ENCODE measurements around the gene CEP57L1. TPM values are rescaled to one million over a fixed set of nuclear protein-coding genes. Genes with fewer than 3 reads are reported as not detected.
A peak's percentile ranks its signal among the peaks of the same experiment; 100 is the strongest.
"Not testable (repeated sequence)": the region's sequence is repeated elsewhere in the genome, so short reads cannot be mapped to it uniquely, and the experiment has no call there.

CEP57L1 gene
- total RNA-seq, 1 experiment from 2014 or later = 28.2 TPM

- Histone ChIP-seq H3K27me3 (ENCODE audit: low read length) (no peaks in the 10 kb centered on the region), H3K36me3 (ENCODE audit: insufficient read depth, low read length) (no peaks in the 10 kb centered on the region), H3K27ac (ENCODE audit: low read length) (no peak overlapping the region), H3K4me2 (ENCODE audit: low read depth, low read length, poor library complexity, severe bottlenecking) (no peak overlapping the region), H3K4me3 (ENCODE audit: low read length) (no peak overlapping the region), H3K9ac (ENCODE audit: low read length) (no peak overlapping the region), H4K20me1 (ENCODE audit: insufficient read depth, low read depth, low read length) (no peaks in the 10 kb centered on the region), H3K9me2 (replicated peaks; ENCODE audit: insufficient read depth, low read length) (no peaks in the 10 kb centered on the region), H3K9me3 (ENCODE audit: low read length) (no peaks in the 10 kb centered on the region), H3K4me1 (ENCODE audit: low read length) (peaks cover 22% of the 10 kb centered on the region), H3K79me2 (ENCODE audit: low read length) (no peaks in the 10 kb centered on the region), H2AFZ (ENCODE audit: low read length) (no peak overlapping the region)
- peak; percentile 79 for DNase-seq
Observed at GRCh38 chr6:109187399-109188114, 92.2 kb downstream of the CEP57L1 start.

DNA sequence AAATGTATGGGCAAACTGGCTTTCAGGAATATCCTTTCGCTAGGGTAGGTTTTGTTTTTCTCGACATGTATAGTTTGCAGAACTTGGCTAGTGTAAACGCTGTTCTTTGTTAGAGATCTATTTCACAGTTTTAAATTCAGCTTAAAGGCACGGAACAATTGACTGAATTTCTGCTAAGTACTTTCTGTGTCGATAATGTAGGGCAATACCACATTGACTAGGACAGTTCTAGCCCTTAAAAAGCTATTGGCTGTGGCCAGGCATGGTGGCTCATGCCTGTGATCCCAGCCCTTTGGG is 92.8 kb downstream of the CEP57L1 start:
- Histone ChIP-seq H4K20me1 (ENCODE audit: insufficient read depth, low read depth, low read length) (no peaks in the 10 kb centered on the region), H2AFZ (ENCODE audit: low read length) (no peak overlapping the region), H3K27me3 (ENCODE audit: low read length) (no peaks in the 10 kb centered on the region), H3K27ac (ENCODE audit: low read length) (no peak overlapping the region), H3K4me3 (ENCODE audit: low read length) (no peak overlapping the region), H3K36me3 (ENCODE audit: insufficient read depth, low read length) (no peaks in the 10 kb centered on the region), H3K79me2 (ENCODE audit: low read length) (no peaks in the 10 kb centered on the region), H3K9me3 (ENCODE audit: low read length) (no peaks in the 10 kb centered on the region), H3K9ac (ENCODE audit: low read length) (no peak overlapping the region), H3K4me2 (ENCODE audit: low read depth, low read length, poor library complexity, severe bottlenecking) (no peak overlapping the region), H3K9me2 (replicated peaks; ENCODE audit: insufficient read depth, low read length) (no peaks in the 10 kb centered on the region), H3K4me1 (ENCODE audit: low read length) (peaks cover 22% of the 10 kb centered on the region)
- DNase-seq = no peak

GRCh38 chr6:109191368-109191767 is 96.1 kb downstream of the CEP57L1 start:
- H3K27me3 ChIP-seq (ENCODE audit: low read length); H3K79me2 ChIP-seq (ENCODE audit: low read length); H3K4me3 ChIP-seq (ENCODE audit: low read length); H4K20me1 ChIP-seq (ENCODE audit: insufficient read depth, low read depth, low read length); H3K9ac ChIP-seq (ENCODE audit: low read length); H3K27ac ChIP-seq (ENCODE audit: low read length); H3K9me2 ChIP-seq (replicated peaks; ENCODE audit: insufficient read depth, low read length); H3K36me3 ChIP-seq (ENCODE audit: insufficient read depth, low read length); H3K9me3 ChIP-seq (ENCODE audit: low read length); DNase-seq; H3K4me2 ChIP-seq (ENCODE audit: low read depth, low read length, poor library complexity, severe bottlenecking); H3K4me1 ChIP-seq (ENCODE audit: low read length); H2AFZ ChIP-seq (ENCODE audit: low read length): not testable (repeated sequence)

DNA sequence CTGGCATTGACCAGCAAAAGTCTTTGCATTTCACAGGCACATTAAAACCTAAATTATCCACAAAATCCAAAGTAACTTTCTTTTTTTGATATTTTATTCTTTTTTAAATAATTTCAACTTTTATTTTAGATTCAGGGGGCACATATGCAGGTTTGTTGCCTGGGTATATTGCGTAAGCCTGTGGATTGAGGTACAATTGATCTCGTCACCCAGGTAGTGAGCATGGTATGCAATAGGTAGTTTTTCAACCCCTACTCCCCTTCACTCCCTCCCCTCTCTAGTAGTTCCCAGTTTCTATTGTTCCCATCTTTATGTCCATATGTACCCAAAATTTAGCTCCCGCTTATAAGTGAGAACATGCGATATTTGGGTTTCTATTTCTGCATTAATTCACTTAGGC is 97.6 kb downstream of the CEP57L1 start:
- no peaks in the 10 kb centered on the region for H3K79me2 ChIP-seq (ENCODE audit: low read length)
- no peaks in the 10 kb centered on the region for H3K9me2 ChIP-seq (replicated peaks; ENCODE audit: insufficient read depth, low read length)
- no peaks in the 10 kb centered on the region for H3K27me3 ChIP-seq (ENCODE audit: low read length)
- H3K9ac ChIP-seq (ENCODE audit: low read length) = no peak overlapping the region
- no peak overlapping the region for H3K4me2 ChIP-seq (ENCODE audit: low read depth, low read length, poor library complexity, severe bottlenecking)
- no peak overlapping the region for H2AFZ ChIP-seq (ENCODE audit: low read length)
- H3K4me1 ChIP-seq (ENCODE audit: low read length) = no peaks in the 10 kb centered on the region
- no peaks in the 10 kb centered on the region for H3K36me3 ChIP-seq (ENCODE audit: insufficient read depth, low read length)
- no peak overlapping the region for H3K4me3 ChIP-seq (ENCODE audit: low read length)
- no peaks in the 10 kb centered on the region for H4K20me1 ChIP-seq (ENCODE audit: insufficient read depth, low read depth, low read length)
- DNase-seq = no peak
- no peaks in the 10 kb centered on the region for H3K9me3 ChIP-seq (ENCODE audit: low read length)
- H3K27ac ChIP-seq (ENCODE audit: low read length) = no peak overlapping the region

DNA sequence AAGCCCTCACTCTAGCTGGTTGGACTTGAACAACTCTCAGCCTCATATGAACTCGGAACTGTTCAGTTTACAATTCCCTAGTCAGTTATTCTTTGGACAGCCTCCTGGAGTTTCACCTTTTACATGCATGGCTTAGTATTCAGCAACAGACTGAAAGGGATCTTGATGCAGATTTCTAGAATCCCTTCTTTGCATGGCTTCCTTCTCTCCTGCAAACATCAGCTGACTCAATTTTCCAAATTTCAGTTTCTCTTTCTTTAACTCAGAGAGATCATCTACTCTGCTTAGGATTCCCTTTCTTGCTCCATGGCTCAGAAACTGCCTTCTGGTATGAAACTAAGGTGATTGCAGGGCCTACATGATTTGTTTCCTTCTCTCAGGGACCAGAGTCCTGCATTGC is 99.6 kb downstream of the CEP57L1 start:
- H3K27me3 ChIP-seq (ENCODE audit: low read length) = no peaks in the 10 kb centered on the region
- H3K79me2 ChIP-seq (ENCODE audit: low read length) = no peaks in the 10 kb centered on the region
- no peaks in the 10 kb centered on the region for H3K4me1 ChIP-seq (ENCODE audit: low read length)
- H3K4me3 ChIP-seq (ENCODE audit: low read length) = no peak overlapping the region
- H3K27ac ChIP-seq (ENCODE audit: low read length) = no peak overlapping the region
- H3K9me2 ChIP-seq (replicated peaks; ENCODE audit: insufficient read depth, low read length) = no peaks in the 10 kb centered on the region
- H3K36me3 ChIP-seq (ENCODE audit: insufficient read depth, low read length) = no peaks in the 10 kb centered on the region
- no peaks in the 10 kb centered on the region for H4K20me1 ChIP-seq (ENCODE audit: insufficient read depth, low read depth, low read length)
- no peak for DNase-seq
- no peak overlapping the region for H3K9ac ChIP-seq (ENCODE audit: low read length)
- no peaks in the 10 kb centered on the region for H3K9me3 ChIP-seq (ENCODE audit: low read length)
- no peak overlapping the region for H3K4me2 ChIP-seq (ENCODE audit: low read depth, low read length, poor library complexity, severe bottlenecking)
- H2AFZ ChIP-seq (ENCODE audit: low read length) = no peak overlapping the region

- H3K4me1 ChIP-seq (ENCODE audit: low read length) = no peaks in the 10 kb centered on the region
- no peak overlapping the region for H3K4me3 ChIP-seq (ENCODE audit: low read length)
- no peaks in the 10 kb centered on the region for H3K9me2 ChIP-seq (replicated peaks; ENCODE audit: insufficient read depth, low read length)
- H3K9me3 ChIP-seq (ENCODE audit: low read length) = no peaks in the 10 kb centered on the region
- no peak for DNase-seq
- H3K79me2 ChIP-seq (ENCODE audit: low read length) = no peaks in the 10 kb centered on the region
- no peak overlapping the region for H2AFZ ChIP-seq (ENCODE audit: low read length)
- no peak overlapping the region for H3K4me2 ChIP-seq (ENCODE audit: low read depth, low read length, poor library complexity, severe bottlenecking)
- no peaks in the 10 kb centered on the region for H3K27me3 ChIP-seq (ENCODE audit: low read length)
- H3K27ac ChIP-seq (ENCODE audit: low read length) = no peak overlapping the region
- no peaks in the 10 kb centered on the region for H4K20me1 ChIP-seq (ENCODE audit: insufficient read depth, low read depth, low read length)
- no peak overlapping the region for H3K9ac ChIP-seq (ENCODE audit: low read length)
- H3K36me3 ChIP-seq (ENCODE audit: insufficient read depth, low read length) = no peaks in the 10 kb centered on the region
Observed at GRCh38 chr6:109197061-109197460, 101.8 kb downstream of the CEP57L1 start.

GRCh38 chr6:109202409-109203264 is 107.3 kb downstream of the CEP57L1 start:
- Histone ChIP-seq H3K4me2 (ENCODE audit: low read depth, low read length, poor library complexity, severe bottlenecking) (no peak overlapping the region), H3K9me2 (replicated peaks; ENCODE audit: insufficient read depth, low read length) (no peaks in the 10 kb centered on the region), H3K4me3 (ENCODE audit: low read length) (no peak overlapping the region), H3K9me3 (ENCODE audit: low read length) (no peaks in the 10 kb centered on the region), H4K20me1 (ENCODE audit: insufficient read depth, low read depth, low read length) (no peaks in the 10 kb centered on the region), H3K4me1 (ENCODE audit: low read length) (no peaks in the 10 kb centered on the region), H3K79me2 (ENCODE audit: low read length) (no peaks in the 10 kb centered on the region), H2AFZ (ENCODE audit: low read length) (no peak overlapping the region), H3K27me3 (ENCODE audit: low read length) (no peaks in the 10 kb centered on the region), H3K27ac (ENCODE audit: low read length) (no peak overlapping the region), H3K9ac (ENCODE audit: low read length) (no peak overlapping the region), H3K36me3 (ENCODE audit: insufficient read depth, low read length) (no peaks in the 10 kb centered on the region)
- DNase-seq = no peak

DNA sequence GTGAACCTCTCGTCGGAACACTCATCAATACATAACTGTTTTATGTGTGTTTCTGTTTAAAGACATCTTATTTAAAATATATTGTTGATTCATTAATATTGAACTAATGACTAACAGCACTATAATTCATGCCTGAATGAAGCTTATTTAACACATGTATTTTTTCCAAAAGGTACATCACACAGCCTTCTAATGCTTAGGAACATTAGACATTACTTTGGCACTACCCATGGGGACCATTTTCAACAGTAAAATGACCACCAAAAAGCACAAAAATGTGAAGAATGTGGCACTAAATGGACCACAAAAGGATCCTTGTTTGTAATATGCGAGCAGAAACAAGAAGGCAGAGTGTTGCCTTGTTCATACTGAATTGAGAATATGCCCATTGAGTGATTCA is 109.2 kb downstream of the CEP57L1 start:
- no peaks in the 10 kb centered on the region for H4K20me1 ChIP-seq (ENCODE audit: insufficient read depth, low read depth, low read length)
- H3K9me3 ChIP-seq (ENCODE audit: low read length) = no peaks in the 10 kb centered on the region
- H2AFZ ChIP-seq (ENCODE audit: low read length) = no peak overlapping the region
- no peaks in the 10 kb centered on the region for H3K27me3 ChIP-seq (ENCODE audit: low read length)
- no peaks in the 10 kb centered on the region for H3K4me1 ChIP-seq (ENCODE audit: low read length)
- H3K36me3 ChIP-seq (ENCODE audit: insufficient read depth, low read length) = no peaks in the 10 kb centered on the region
- H3K9ac ChIP-seq (ENCODE audit: low read length) = no peak overlapping the region
- H3K4me3 ChIP-seq (ENCODE audit: low read length) = no peak overlapping the region
- H3K4me2 ChIP-seq (ENCODE audit: low read depth, low read length, poor library complexity, severe bottlenecking) = no peak overlapping the region
- no peaks in the 10 kb centered on the region for H3K9me2 ChIP-seq (replicated peaks; ENCODE audit: insufficient read depth, low read length)
- no peak overlapping the region for H3K27ac ChIP-seq (ENCODE audit: low read length)
- H3K79me2 ChIP-seq (ENCODE audit: low read length) = no peaks in the 10 kb centered on the region
- no peak for DNase-seq
